Neural cell (in vitro differentiated cells): ENCODE measurements around the gene CLASP1. TPM values are rescaled to one million over a fixed set of nuclear protein-coding genes. Genes with fewer than 3 reads are reported as not detected.

ENCODE experiments used
- H2AFZ ChIP-seq: fragments of 200-600, 300-800 bp; sonication (generic), shearing (Covaris generic); 2 replicates; pipeline ENCODE4 v1.6.0; 2014; ENCODE audit warnings: low read depth, mild to moderate bottlenecking, antibody characterized with exemption, low read length, moderate library complexity
- H3F3A ChIP-seq: fragments of 200-600 bp; shearing (Covaris generic); 2 replicates; pipeline ENCODE4 v1.6.1; 2016; ENCODE audit warnings: mild to moderate bottlenecking, moderate library complexity, mixed read lengths, antibody characterized with exemption, low read length; ENCODE audit not compliant: insufficient read depth, poor library complexity, severe bottlenecking
- H3K27ac ChIP-seq: fragments of 200-600, 300-800 bp; sonication (generic), shearing (Covaris generic); 2 replicates; pipeline ENCODE4 v1.5.1; 2014; ENCODE audit warnings: mild to moderate bottlenecking, low read length, moderate library complexity
- H3K27me3 ChIP-seq: fragments of 300-800, 200-600 bp; sonication (generic), shearing (Covaris generic); 2 replicates; pipeline ENCODE4 v1.6.0; 2014; ENCODE audit warnings: mild to moderate bottlenecking, low read depth, low read length, moderate library complexity; ENCODE audit not compliant: insufficient read depth
- H3K36me3 ChIP-seq: fragments of 300-800, 200-600 bp; sonication (generic), shearing (Covaris generic); 2 replicates; pipeline ENCODE4 v1.5.1; 2014; ENCODE audit warnings: mild to moderate bottlenecking, antibody characterized with exemption, low read length, moderate library complexity; ENCODE audit not compliant: insufficient read depth
- H3K4me2 ChIP-seq: fragments of 300-800, 200-600 bp; sonication (generic), shearing (Covaris generic); 2 replicates; pipeline ENCODE4 v1.6.0; 2014; ENCODE audit warnings: mild to moderate bottlenecking, low read length
- H3K4me3 ChIP-seq: fragments of 300-800, 200-600 bp; sonication (generic), shearing (Covaris generic); 2 replicates; pipeline ENCODE4 v1.5.1; 2014; ENCODE audit warnings: mild to moderate bottlenecking, low read length, moderate library complexity
- H3K79me2 ChIP-seq: fragments of 200-600 bp; shearing (Covaris generic); replicated peaks from 2 replicates; pipeline ENCODE4 v1.6.0; 2014; ENCODE audit warnings: mild to moderate bottlenecking, low read length, moderate library complexity; ENCODE audit not compliant: insufficient read depth
- H3K9ac ChIP-seq: fragments of 300-800, 200-600 bp; sonication (generic), shearing (Covaris generic); 2 replicates; pipeline ENCODE4 v1.6.1; 2016; ENCODE audit warnings: mild to moderate bottlenecking, low read length, mixed read lengths
- H3K9me2 ChIP-seq: fragments of 200-600 bp; shearing (Covaris generic); 2 replicates; pipeline ENCODE4 v1.6.1; 2016; ENCODE audit warnings: mild to moderate bottlenecking, low read length, mixed read lengths; ENCODE audit not compliant: insufficient read depth
- H3K9me3 ChIP-seq: fragments of 200-600, 300-800 bp; sonication (generic), shearing (Covaris generic); 2 replicates; pipeline ENCODE4 v1.6.1; 2016; ENCODE audit warnings: mild to moderate bottlenecking, mixed run types, low read length, moderate library complexity, mixed read lengths
- H4K20me1 ChIP-seq: fragments of 200-600 bp; shearing (Covaris generic); 2 replicates; pipeline ENCODE4 v1.6.1; 2016; ENCODE audit warnings: mild to moderate bottlenecking, mixed run types; ENCODE audit not compliant: insufficient read depth
- EP300 ChIP-seq: fragments of 450-650 bp; conservative IDR thresholded peaks from 2 replicates; pipeline ENCODE4 v1.6.1; 2014; ENCODE audit warnings: antibody characterized with exemption, mild to moderate bottlenecking, moderate library complexity; ENCODE audit not compliant: poor library complexity, severe bottlenecking
- EZH2 ChIP-seq: fragments of 200-600, 300-800 bp; shearing (Covaris generic), sonication (generic); IDR thresholded peaks from 2 replicates; pipeline ENCODE4 v1.6.1; 2014; ENCODE audit warnings: antibody characterized with exemption, low read length, borderline replicate concordance, mild to moderate bottlenecking; ENCODE audit not compliant: insufficient read depth, poor library complexity, severe bottlenecking
- MXI1 ChIP-seq: fragments of 450-650 bp; conservative IDR thresholded peaks from 2 replicates; pipeline ENCODE4 v1.6.1; 2014; ENCODE audit warnings: antibody characterized with exemption, mild to moderate bottlenecking; ENCODE audit not compliant: poor library complexity, severe bottlenecking
- POLR2AphosphoS5 ChIP-seq: IDR thresholded peaks from 2 replicates; pipeline ENCODE4 v1.6.1; 2012
- RAD21 ChIP-seq: fragments of 450-650 bp; conservative IDR thresholded peaks from 2 replicates; pipeline ENCODE4 v1.6.1; 2014; ENCODE audit warnings: antibody characterized with exemption, mild to moderate bottlenecking, moderate library complexity
- SMC3 ChIP-seq: fragments of 450-650 bp; conservative IDR thresholded peaks from 2 replicates; pipeline ENCODE4 v1.6.1; 2014; ENCODE audit warnings: antibody characterized with exemption, mild to moderate bottlenecking, moderate library complexity; ENCODE audit not compliant: poor library complexity
- TAF1 ChIP-seq: IDR thresholded peaks from 2 replicates; pipeline ENCODE4 v1.6.1; 2012; ENCODE audit warnings: low read depth
- polyA plus RNA-seq: library from polyadenylated mRNA; depleted of rRNA; stranded (reverse); fragments of >200 nt; gene quantifications from 2 replicates; pipeline ENCODE4 v1.2.3, GENCODE V29; 2014
- TF ChIP-seq, protein P1 (sequence below): fragments of 450-650 bp; IDR thresholded peaks from 2 replicates; pipeline ENCODE4 v1.5.1; 2014; ENCODE audit warnings: antibody characterized with exemption, mild to moderate bottlenecking, moderate library complexity; ENCODE audit not compliant: poor library complexity, severe bottlenecking
- TF ChIP-seq, protein P2 (sequence below): IDR thresholded peaks from 2 replicates; pipeline ENCODE4 v1.6.1; 2012; ENCODE audit warnings: borderline replicate concordance

Gene CLASP1
- polyA plus RNA-seq, 1 donor from 2014 or later, result 41.3 TPM

DNA sequence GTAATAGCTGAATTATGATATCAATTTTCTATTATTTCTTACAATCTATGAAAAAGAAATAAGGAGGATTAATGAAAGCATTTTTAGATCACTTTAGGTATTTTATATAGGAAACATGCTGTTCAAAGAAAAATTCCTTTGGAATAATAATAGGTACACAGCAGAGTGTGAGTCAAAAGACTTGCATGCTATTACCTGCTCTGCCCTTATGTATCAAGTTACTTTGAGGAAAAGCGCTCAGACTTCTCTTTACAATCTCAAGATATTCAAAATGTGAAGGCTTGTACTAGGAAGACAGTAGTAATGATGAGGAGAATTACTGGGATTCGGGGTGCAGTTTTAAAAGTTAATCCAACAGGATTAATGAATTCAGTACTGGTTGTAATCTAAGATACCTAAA lies 147.7 kb downstream of the CLASP1 start:
- Histone ChIP-seq H3F3A (no peaks in the 10 kb centered on the region), H3K27ac (no peak overlapping the region), H3K9ac (no peak overlapping the region), H3K4me3 (no peak overlapping the region), H2AFZ (no peak overlapping the region), H3K4me2 (no peak overlapping the region), H3K79me2 (peaks cover 9% of the 10 kb centered on the region), H3K27me3 (no peaks in the 10 kb centered on the region), H3K9me3 (no peaks in the 10 kb centered on the region), H3K36me3 (peaks cover 21% of the 10 kb centered on the region), H4K20me1 (no peaks in the 10 kb centered on the region), H3K9me2 (no peaks in the 10 kb centered on the region)
- TF ChIP-seq, protein P1, sequence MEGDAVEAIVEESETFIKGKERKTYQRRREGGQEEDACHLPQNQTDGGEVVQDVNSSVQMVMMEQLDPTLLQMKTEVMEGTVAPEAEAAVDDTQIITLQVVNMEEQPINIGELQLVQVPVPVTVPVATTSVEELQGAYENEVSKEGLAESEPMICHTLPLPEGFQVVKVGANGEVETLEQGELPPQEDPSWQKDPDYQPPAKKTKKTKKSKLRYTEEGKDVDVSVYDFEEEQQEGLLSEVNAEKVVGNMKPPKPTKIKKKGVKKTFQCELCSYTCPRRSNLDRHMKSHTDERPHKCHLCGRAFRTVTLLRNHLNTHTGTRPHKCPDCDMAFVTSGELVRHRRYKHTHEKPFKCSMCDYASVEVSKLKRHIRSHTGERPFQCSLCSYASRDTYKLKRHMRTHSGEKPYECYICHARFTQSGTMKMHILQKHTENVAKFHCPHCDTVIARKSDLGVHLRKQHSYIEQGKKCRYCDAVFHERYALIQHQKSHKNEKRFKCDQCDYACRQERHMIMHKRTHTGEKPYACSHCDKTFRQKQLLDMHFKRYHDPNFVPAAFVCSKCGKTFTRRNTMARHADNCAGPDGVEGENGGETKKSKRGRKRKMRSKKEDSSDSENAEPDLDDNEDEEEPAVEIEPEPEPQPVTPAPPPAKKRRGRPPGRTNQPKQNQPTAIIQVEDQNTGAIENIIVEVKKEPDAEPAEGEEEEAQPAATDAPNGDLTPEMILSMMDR, result no peak
- TF ChIP-seq EZH2, result no peak
- no peak for TF ChIP-seq EP300
- TF ChIP-seq MXI1, result no peak
- TF ChIP-seq, protein P2, sequence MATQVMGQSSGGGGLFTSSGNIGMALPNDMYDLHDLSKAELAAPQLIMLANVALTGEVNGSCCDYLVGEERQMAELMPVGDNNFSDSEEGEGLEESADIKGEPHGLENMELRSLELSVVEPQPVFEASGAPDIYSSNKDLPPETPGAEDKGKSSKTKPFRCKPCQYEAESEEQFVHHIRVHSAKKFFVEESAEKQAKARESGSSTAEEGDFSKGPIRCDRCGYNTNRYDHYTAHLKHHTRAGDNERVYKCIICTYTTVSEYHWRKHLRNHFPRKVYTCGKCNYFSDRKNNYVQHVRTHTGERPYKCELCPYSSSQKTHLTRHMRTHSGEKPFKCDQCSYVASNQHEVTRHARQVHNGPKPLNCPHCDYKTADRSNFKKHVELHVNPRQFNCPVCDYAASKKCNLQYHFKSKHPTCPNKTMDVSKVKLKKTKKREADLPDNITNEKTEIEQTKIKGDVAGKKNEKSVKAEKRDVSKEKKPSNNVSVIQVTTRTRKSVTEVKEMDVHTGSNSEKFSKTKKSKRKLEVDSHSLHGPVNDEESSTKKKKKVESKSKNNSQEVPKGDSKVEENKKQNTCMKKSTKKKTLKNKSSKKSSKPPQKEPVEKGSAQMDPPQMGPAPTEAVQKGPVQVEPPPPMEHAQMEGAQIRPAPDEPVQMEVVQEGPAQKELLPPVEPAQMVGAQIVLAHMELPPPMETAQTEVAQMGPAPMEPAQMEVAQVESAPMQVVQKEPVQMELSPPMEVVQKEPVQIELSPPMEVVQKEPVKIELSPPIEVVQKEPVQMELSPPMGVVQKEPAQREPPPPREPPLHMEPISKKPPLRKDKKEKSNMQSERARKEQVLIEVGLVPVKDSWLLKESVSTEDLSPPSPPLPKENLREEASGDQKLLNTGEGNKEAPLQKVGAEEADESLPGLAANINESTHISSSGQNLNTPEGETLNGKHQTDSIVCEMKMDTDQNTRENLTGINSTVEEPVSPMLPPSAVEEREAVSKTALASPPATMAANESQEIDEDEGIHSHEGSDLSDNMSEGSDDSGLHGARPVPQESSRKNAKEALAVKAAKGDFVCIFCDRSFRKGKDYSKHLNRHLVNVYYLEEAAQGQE, result no peak
- TF ChIP-seq RAD21, result no peak
- TF ChIP-seq SMC3, result no peak
- TF ChIP-seq POLR2AphosphoS5, result no peak
- TF ChIP-seq TAF1, result no peak

GRCh38 chr2:121501031-121501430 lies 148.2 kb downstream of the CLASP1 start:
- no peak for TF ChIP-seq EP300
- no peak for TF ChIP-seq SMC3
- TF ChIP-seq, protein P1, result no peak
- TF ChIP-seq TAF1, result no peak
- no peak for TF ChIP-seq RAD21
- TF ChIP-seq, protein P2, result no peak
- no peak for TF ChIP-seq MXI1
- TF ChIP-seq EZH2, result no peak
- no peak overlapping the region for H3K9ac ChIP-seq
- H3K4me3 ChIP-seq, result no peak overlapping the region
- H3F3A ChIP-seq, result no peaks in the 10 kb centered on the region
- no peak overlapping the region for H3K4me2 ChIP-seq
- H3K27me3 ChIP-seq, result no peaks in the 10 kb centered on the region
- no peaks in the 10 kb centered on the region for H3K9me2 ChIP-seq
- H4K20me1 ChIP-seq, result no peaks in the 10 kb centered on the region
- peaks cover 4% of the 10 kb centered on the region for H3K79me2 ChIP-seq
- no peak overlapping the region for H3K27ac ChIP-seq
- no peaks in the 10 kb centered on the region for H3K9me3 ChIP-seq
- no peak overlapping the region for H2AFZ ChIP-seq
- H3K36me3 ChIP-seq, result peaks cover 21% of the 10 kb centered on the region
